Stimulated activated CD4-positive, alpha-beta T cell treated with anti-CD3 and anti-CD28 coated beads, Interleukin-1b, Interleukin-23, amount 100 ng/mL, for 48 hours (primary cell): ENCODE results near the gene ZNF664.

ENCODE experiments used
- DNase-seq: peaks from one replicate; pipeline ENCODE4 v3.0.0-alpha.2; 2020

ZNF664 gene

GRCh38 chr12:124011435-124012115 lies 38.6 kb downstream of the ZNF664 start:
- DNase-seq = no peak

- DNase-seq = no peak
Measured at GRCh38 chr12:124013073-124013472, 40.1 kb downstream of the ZNF664 start.

- no peak for DNase-seq
Measured at GRCh38 chr12:124015494-124016461, 42.8 kb downstream of the ZNF664 start.

- DNase-seq = no peak
Measured at GRCh38 chr12:124017064-124017463, 44.0 kb downstream of the ZNF664 start.

GRCh38 chr12:124018539-124018938 lies 45.5 kb downstream of the ZNF664 start:
- no peak for DNase-seq

GRCh38 chr12:124019115-124019514 lies 46.1 kb downstream of the ZNF664 start:
- no peak for DNase-seq

- no peak for DNase-seq
Measured at GRCh38 chr12:124020514-124020949, 47.5 kb downstream of the ZNF664 start.

GRCh38 chr12:124021007-124021406 lies 48.0 kb downstream of the ZNF664 start:
- no peak for DNase-seq

GRCh38 chr12:124022161-124022560 lies 49.1 kb downstream of the ZNF664 start:
- DNase-seq = no peak

GRCh38 chr12:124024263-124024678 lies 51.3 kb downstream of the ZNF664 start:
- DNase-seq = no peak

GRCh38 chr12:124024776-124025175 lies 51.8 kb downstream of the ZNF664 start:
- DNase-seq = no peak

- no peak for DNase-seq
Measured at GRCh38 chr12:124025661-124026060, 52.6 kb downstream of the ZNF664 start.

GRCh38 chr12:124026755-124027745 lies 54.0 kb downstream of the ZNF664 start:
- no peak for DNase-seq

- DNase-seq = no peak
Measured at GRCh38 chr12:124027753-124028554, 54.9 kb downstream of the ZNF664 start.

GRCh38 chr12:124028555-124028925 lies 55.5 kb downstream of the ZNF664 start:
- DNase-seq = no peak

GRCh38 chr12:124030008-124030407 lies 57.0 kb downstream of the ZNF664 start:
- DNase-seq = no peak

- no peak for DNase-seq
Measured at GRCh38 chr12:124030510-124030909, 57.5 kb downstream of the ZNF664 start.

- DNase-seq = no peak
Measured at GRCh38 chr12:124031058-124031457, 58.0 kb downstream of the ZNF664 start.

GRCh38 chr12:124032265-124032886 lies 59.4 kb downstream of the ZNF664 start:
- DNase-seq = no peak

- no peak for DNase-seq
Measured at GRCh38 chr12:124033859-124034258, 60.8 kb downstream of the ZNF664 start.

GRCh38 chr12:124034297-124034696 lies 61.3 kb downstream of the ZNF664 start:
- no peak for DNase-seq
